ENCODE measurements around the gene TBXAS1. TPM values are rescaled to one million over a fixed set of nuclear protein-coding genes. Genes with fewer than 3 reads are reported as not detected.

TBXAS1 gene
- total RNA-seq = 0.92 and 1.4 TPM in 2 replicates

GRCh38 chr7:139829025-139829774 lies at the start of gene TBXAS1:
TSS of gene TBXAS1 (plus strand) at chr7:139829264. CDS start at chr7:139829391, 127 bp downstream.

GRCh38 chr7:140062528-140063299 lies 233.7 kb downstream of the TBXAS1 start, which contains the start of gene PARP12:
TSS of gene PARP12 (minus strand) at chr7:140062951. CDS start at chr7:140062847, 104 bp downstream.

Other genes with a start within 250 kb of the TBXAS1 start
- 8.6 and 12.1 TPM in 2 replicates for gene HIPK2, start 51.3 kb upstream of the TBXAS1 start, total RNA-seq
- 15.5 and 29.1 TPM in 2 replicates for gene PARP12, start 233.7 kb downstream of the TBXAS1 start, total RNA-seq

All from aortic smooth muscle cell (primary cell).